HepG2 (cell line): ENCODE data around the gene GRHL1. TPM values are rescaled to one million over a fixed set of nuclear protein-coding genes. Genes with fewer than 3 reads are reported as not detected.

ENCODE experiments used
- ATAC-seq: fragments of 200-7000 bp; cut with Tn5 transposase; 3 replicates; pipeline ENCODE4 v1.9.1; 2020; ENCODE audit warnings: mild to moderate bottlenecking, moderate library complexity
- BruUV-seq: library from RNA; stranded (reverse); fragments of 400-500 nt; replicated peaks from 2 replicates; lab custom pipeline; 2021; lab: Mats Ljungman, UMichigan
- CTCF ChIA-PET: fragments of 300-600 bp; formaldehyde crosslinking; extraction: SDS; loops from one replicate; lab custom pipeline; 2021; ENCODE audit warnings: low total read pairs, inconsistent platforms, low intra/inter-chr PET ratio; lab: Yijun Ruan, JAX
- POLR2A ChIA-PET: fragments of 350-600 bp; sonication (Branson Sonifier 250); formaldehyde crosslinking; loops from one replicate; lab custom pipeline; 2020; ENCODE audit warnings: antibody characterized with exemption, inconsistent platforms; lab: Yijun Ruan, JAX
- DNase-seq: peaks from one replicate; pipeline ENCODE4 v3.0.0-alpha.2; 2015; ENCODE audit warnings: low spot score
- FAIRE-seq: peaks from 3 replicates; lab custom pipeline; 2011; peaks lifted over from hg19 to GRCh38; lab: Jason Lieb, UNC
- H2AFZ ChIP-seq: one replicate; pipeline ENCODE4 v1.6.1; 2011; ENCODE audit warnings: low read length, inconsistent platforms
- H3K27ac ChIP-seq: fragments of 300-600 bp; 3 replicates; pipeline ENCODE4 v1.8.0; 2011; ENCODE audit warnings: mixed run types, mild to moderate bottlenecking, mixed read lengths, low read length, inconsistent platforms; ENCODE audit not compliant: insufficient read depth; ENCODE audit errors: extremely low read length
- H3K27me3 ChIP-seq, 2 experiments: fragments of 200-600 bp in 1 of 2; 2 replicates in 1 of 2; 3 replicates in 1 of 2; pipeline versions ENCODE4 v1.6.0 to v1.8.0; 2011; ENCODE audit warnings: low read length in 2 of 2, mild to moderate bottlenecking in 2 of 2, moderate library complexity in 2 of 2, inconsistent platforms in 1 of 2; ENCODE audit not compliant: insufficient read depth in 2 of 2, control insufficient read depth in 1 of 2
- H3K36me3 ChIP-seq, 2 experiments: fragments of 200-600 bp in 1 of 2; replicated peaks in 1 of 2; 2 replicates in 1 of 2; 3 replicates in 1 of 2; pipeline versions ENCODE4 v1.5.1 to v1.8.0; 2011; ENCODE audit warnings: low read length in 2 of 2, inconsistent platforms in 1 of 2; ENCODE audit not compliant: insufficient read depth in 2 of 2, control insufficient read depth in 1 of 2
- H3K4me1 ChIP-seq: 2 replicates; pipeline ENCODE4 v1.5.1; 2012; ENCODE audit warnings: low read length, inconsistent platforms; ENCODE audit not compliant: insufficient read depth
- H3K4me2 ChIP-seq: 2 replicates; pipeline ENCODE4 v1.6.0; 2011; ENCODE audit warnings: low read depth, low read length, inconsistent platforms
- H3K4me3 ChIP-seq, 3 experiments: fragments of 200-600 bp in 1 of 3; sonication (generic), shearing (Covaris generic) in 1 of 3; replicated peaks in 1 of 3; 2 replicates each; pipeline ENCODE4 v1.5.1; 2011 to 2016; ENCODE audit warnings: low read length in 3 of 3, inconsistent platforms in 2 of 3, low read depth in 2 of 3, mild to moderate bottlenecking in 2 of 3, control low read depth in 1 of 3, mixed read lengths in 1 of 3; ENCODE audit not compliant: insufficient read depth in 1 of 3
- H3K79me2 ChIP-seq: one replicate; pipeline ENCODE4 v1.6.1; 2011; ENCODE audit warnings: low read length, inconsistent platforms; ENCODE audit not compliant: insufficient read depth
- H3K9ac ChIP-seq: 2 replicates; pipeline ENCODE4 v1.6.0; 2011; ENCODE audit warnings: mild to moderate bottlenecking, low read depth, low read length, inconsistent platforms; ENCODE audit not compliant: insufficient read depth
- H3K9me3 ChIP-seq: 2 replicates; pipeline ENCODE4 v1.5.1; 2012; ENCODE audit warnings: mild to moderate bottlenecking, low read length
- H4K20me1 ChIP-seq: 2 replicates; pipeline ENCODE4 v1.6.0; 2011; ENCODE audit warnings: inconsistent platforms, mild to moderate bottlenecking, low read length, moderate library complexity; ENCODE audit not compliant: insufficient read depth
- CHD4 ChIP-seq: fragments of 200-600 bp; sonication (generic); IDR thresholded peaks from 2 replicates; pipeline ENCODE4 v1.7.0; 2017; ENCODE audit warnings: mild to moderate bottlenecking, low read length, borderline replicate concordance
- HOXA3 ChIP-seq: sonication (generic); formaldehyde crosslinking; IDR thresholded peaks from 2 replicates; pipeline ENCODE4 v1.5.0; 2020; ENCODE audit warnings: missing genetic modification reagents
- TMF1 ChIP-seq: sonication (generic); formaldehyde crosslinking; IDR thresholded peaks from 2 replicates; pipeline ENCODE4 v1.8.1; 2022; ENCODE audit warnings: low read depth, missing genetic modification reagents
- ZBED4 ChIP-seq: sonication (generic); formaldehyde crosslinking; IDR thresholded peaks from 2 replicates; pipeline ENCODE4 v1.4.0; 2020; ENCODE audit warnings: missing genetic modification reagents, borderline replicate concordance
- ZFYVE20 ChIP-seq: sonication (generic); formaldehyde crosslinking; IDR thresholded peaks from 2 replicates; pipeline ENCODE4 v1.8.0; 2023; ENCODE audit warnings: low read depth, mild to moderate bottlenecking, moderate library complexity, missing genetic modification reagents, borderline replicate concordance
- ZMYM4 ChIP-seq: sonication (generic); formaldehyde crosslinking; IDR thresholded peaks from 2 replicates; pipeline ENCODE4 v1.8.1; 2023; ENCODE audit warnings: mild to moderate bottlenecking, missing genetic modification reagents
- ZNF329 ChIP-seq: sonication (generic); formaldehyde crosslinking; IDR thresholded peaks from 2 replicates; pipeline ENCODE4 v1.9.0; 2021; ENCODE audit warnings: low read depth, mild to moderate bottlenecking, missing genetic modification reagents
- ZNF451 ChIP-seq: sonication (generic); formaldehyde crosslinking; IDR thresholded peaks from 2 replicates; pipeline ENCODE4 v1.5.0; 2020; ENCODE audit warnings: mild to moderate bottlenecking, missing genetic modification reagents
- ZNF501 ChIP-seq: sonication (generic); formaldehyde crosslinking; IDR thresholded peaks from 2 replicates; pipeline ENCODE4 v1.5.1; 2020; ENCODE audit warnings: mild to moderate bottlenecking, moderate library complexity, missing genetic modification reagents
- ZNF776 ChIP-seq: sonication (generic); formaldehyde crosslinking; IDR thresholded peaks from 2 replicates; pipeline ENCODE4 v1.4.0; 2020; ENCODE audit warnings: mild to moderate bottlenecking, missing genetic modification reagents
- ZSCAN30 ChIP-seq: sonication (generic); formaldehyde crosslinking; IDR thresholded peaks from 2 replicates; pipeline ENCODE4 v1.5.0; 2020; ENCODE audit warnings: mild to moderate bottlenecking, missing genetic modification reagents
- WGBS: methylation state at CpG from one replicate; pipeline ENCODE4 v1.1.6; 2017; ENCODE audit warnings: low lambda C conversion rate; 5-methylcytosine and 5-hydroxymethylcytosine counted together
- in situ Hi-C: cut with HindIII; loops from 2 replicates; pipeline ENCODE4 v1.10.0; 2017; ENCODE audit warnings: low pct_unique_long_range_greater_than_20kb; ENCODE audit not compliant: extremely low pct_ligation_motif_present
- intact Hi-C: fragments of 100-400 bp; cut with micrococcal nuclease; formaldehyde crosslinking; loops from one replicate; pipeline ENCODE4 v1.10.0; 2022; ENCODE audit not compliant: unreplicated experiment
- polyA plus RNA-seq, 8 experiments: library from polyadenylated mRNA; depleted of rRNA in 3 of 8; stranded (reverse) in 7 of 8; unstranded in 1 of 8; fragments of >200 nt; fragmentation: Illumina TruSeq in 4 of 8; extraction: Trizol in 4 of 8; gene quantifications; 2 replicates each; pipeline versions ENCODE4 v1.2.1 to v1.2.3, GENCODE V29; 2011 to 2016; ENCODE audit warnings: low read depth in 4 of 8, missing spikeins in 1 of 8, mixed read lengths in 1 of 8; ENCODE audit not compliant: insufficient read depth in 1 of 8
- total RNA-seq, 5 experiments: library from RNA; depleted of rRNA; stranded (reverse); fragments of >200 nt; fragmentation: Illumina TruSeq; extraction: Trizol; gene quantifications; 2 replicates each; pipeline ENCODE4 v1.2.3, GENCODE V29; 2016; ENCODE audit warnings: low read depth in 1 of 5
- TF ChIP-seq, protein P1 (sequence below): sonication (generic); formaldehyde crosslinking; IDR thresholded peaks from 2 replicates; pipeline ENCODE4 v1.8.0; 2022; ENCODE audit warnings: mild to moderate bottlenecking, missing genetic modification reagents
- TF ChIP-seq, protein P2 (sequence below): fragments of 450-650 bp; IDR thresholded peaks from 2 replicates; pipeline ENCODE4 v1.6.1; 2017

GRHL1 gene
- total and polyA plus RNA-seq, 2 of the 13 experiments (the other 11 are each of a cell fraction or from before 2014, with no cell fraction given): 9.3 to 12.0 TPM

DNA sequence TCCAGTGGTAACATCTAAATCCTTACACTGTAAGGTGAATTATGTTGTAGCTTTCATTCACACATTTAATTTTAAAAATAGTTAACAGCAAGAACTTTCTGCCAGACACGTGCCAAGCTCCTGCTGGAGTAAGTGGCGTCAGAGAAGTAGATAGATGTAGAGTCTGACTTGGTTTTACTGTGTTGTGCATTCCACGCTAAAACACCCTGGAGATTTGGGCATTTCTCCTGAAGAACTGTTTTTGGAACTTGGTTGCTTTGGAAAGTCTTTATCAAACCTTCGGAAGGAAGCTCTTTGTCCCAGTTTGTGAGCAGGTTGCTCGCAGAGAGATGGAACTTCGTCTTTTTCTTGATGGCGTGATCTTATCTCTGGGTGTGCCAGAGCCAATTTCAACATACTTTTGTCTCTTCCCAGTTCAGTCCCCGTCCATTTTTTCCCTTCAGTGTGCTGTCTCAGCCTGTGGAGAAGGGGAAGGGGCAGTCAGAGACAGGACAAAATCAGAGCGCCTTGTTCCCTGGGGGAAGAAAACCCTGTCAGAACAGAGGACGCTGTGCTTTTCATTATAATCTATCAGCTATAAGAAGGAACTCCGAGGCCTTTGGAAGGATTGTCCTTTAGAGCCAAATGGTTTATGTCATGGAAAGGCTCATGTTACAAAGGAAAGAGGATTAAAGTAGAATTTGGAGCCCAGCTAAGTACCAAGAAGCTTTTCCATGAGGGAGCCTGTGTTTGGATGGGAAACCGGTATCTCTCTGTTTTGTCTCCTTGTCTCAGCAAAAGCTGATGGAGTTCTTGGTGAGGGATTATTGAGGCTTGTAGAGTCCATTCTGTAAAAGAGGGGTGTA is 18.9 kb downstream of the GRHL1 start:
- ATAC-seq (no peak), DNase-seq (no peak), FAIRE-seq (no peak)
- BruUV-seq: no TSS peak
- Histone ChIP-seq H3K4me3 (no peak overlapping the region), H3K79me2 (no peaks in the 10 kb centered on the region), H4K20me1 (no peaks in the 10 kb centered on the region), H3K36me3 (peaks cover 8 to 70% of the 10 kb centered on the region in 2 experiments; a peak in 4 of 5 replicates), H3K27me3 (no peaks in the 10 kb centered on the region), H3K4me2 (no peak overlapping the region), H2AFZ (no peak overlapping the region), H3K4me1 (no peaks in the 10 kb centered on the region), H3K27ac (no peak overlapping the region), H3K9me3 (no peaks in the 10 kb centered on the region), H3K9ac (no peak overlapping the region)
- in situ Hi-C loops (no loop called here), intact Hi-C loops (no loop called here)
- POLR2A ChIA-PET: no interaction called here
- 92% methylated on average over 12 of the region's 12 CpGs for WGBS
- CTCF ChIA-PET: no interaction called here
- TF ChIP-seq ZNF329 (CRISPR knock-in tag) (no peak), ZNF776 (CRISPR knock-in tag) (no peak), ZFYVE20 (no peak), TMF1 (CRISPR knock-in tag) (no peak), ZNF451 (CRISPR knock-in tag) (no peak), CHD4 (no peak), ZBED4 (CRISPR knock-in tag) (no peak), HOXA3 (CRISPR knock-in tag) (no peak), ZMYM4 (CRISPR knock-in tag) (no peak), ZSCAN30 (CRISPR knock-in tag) (no peak), ZNF501 (CRISPR knock-in tag) (no peak)
- TF ChIP-seq, protein P1, sequence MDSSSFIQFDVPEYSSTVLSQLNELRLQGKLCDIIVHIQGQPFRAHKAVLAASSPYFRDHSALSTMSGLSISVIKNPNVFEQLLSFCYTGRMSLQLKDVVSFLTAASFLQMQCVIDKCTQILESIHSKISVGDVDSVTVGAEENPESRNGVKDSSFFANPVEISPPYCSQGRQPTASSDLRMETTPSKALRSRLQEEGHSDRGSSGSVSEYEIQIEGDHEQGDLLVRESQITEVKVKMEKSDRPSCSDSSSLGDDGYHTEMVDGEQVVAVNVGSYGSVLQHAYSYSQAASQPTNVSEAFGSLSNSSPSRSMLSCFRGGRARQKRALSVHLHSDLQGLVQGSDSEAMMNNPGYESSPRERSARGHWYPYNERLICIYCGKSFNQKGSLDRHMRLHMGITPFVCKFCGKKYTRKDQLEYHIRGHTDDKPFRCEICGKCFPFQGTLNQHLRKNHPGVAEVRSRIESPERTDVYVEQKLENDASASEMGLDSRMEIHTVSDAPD (CRISPR knock-in tag): no peak
- TF ChIP-seq, protein P2, sequence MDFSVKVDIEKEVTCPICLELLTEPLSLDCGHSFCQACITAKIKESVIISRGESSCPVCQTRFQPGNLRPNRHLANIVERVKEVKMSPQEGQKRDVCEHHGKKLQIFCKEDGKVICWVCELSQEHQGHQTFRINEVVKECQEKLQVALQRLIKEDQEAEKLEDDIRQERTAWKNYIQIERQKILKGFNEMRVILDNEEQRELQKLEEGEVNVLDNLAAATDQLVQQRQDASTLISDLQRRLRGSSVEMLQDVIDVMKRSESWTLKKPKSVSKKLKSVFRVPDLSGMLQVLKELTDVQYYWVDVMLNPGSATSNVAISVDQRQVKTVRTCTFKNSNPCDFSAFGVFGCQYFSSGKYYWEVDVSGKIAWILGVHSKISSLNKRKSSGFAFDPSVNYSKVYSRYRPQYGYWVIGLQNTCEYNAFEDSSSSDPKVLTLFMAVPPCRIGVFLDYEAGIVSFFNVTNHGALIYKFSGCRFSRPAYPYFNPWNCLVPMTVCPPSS: no peak
